ENCODE data around the gene TMEM82.

Gene TMEM82

GRCh38 chr1:15788624-15789301 lies 46.5 kb downstream of the TMEM82 start:
- DNase-seq (ENCODE audit: low read depth) = no peak

- no peak for DNase-seq (ENCODE audit: low read depth)
These were observed 53.8 kb downstream of the TMEM82 start for GRCh38 chr1:15796086-15796462.

All from stimulated activated CD8-positive, alpha-beta memory T cell treated with anti-CD3 and anti-CD28 coated beads, Interleukin-7, amount 100 ng/mL, for 24 hours (primary cell).